Ovary (tissue), 3 donors: ENCODE measurements around the gene B2M.

Source experiments
- EP300 ChIP-seq: sonication (generic); formaldehyde crosslinking; IDR thresholded peaks from one replicate; pipeline ENCODE4 v1.6.1; 2017; ENCODE audit warnings: antibody characterized with exemption
- POLR2A ChIP-seq: fragments of 450-650 bp; IDR thresholded peaks from one replicate; pipeline ENCODE4 v1.6.1; 2017; ENCODE audit warnings: antibody characterized with exemption, mild to moderate bottlenecking, moderate library complexity
- TF ChIP-seq, protein P1 (sequence below), 3 donors: fragments of 450-650 bp in 2 of 3; fragments of 200-600 bp in 1 of 3; IDR thresholded peaks; one replicate each; pipeline versions ENCODE4 v1.5.1 to v1.8.0; 2016 to 2022; ENCODE audit warnings: antibody characterized with exemption in 3 of 3, mild to moderate bottlenecking in 1 of 3
- donor health status: DM: no; HTN: no; CAD: no.

GRCh38 chr15:44662478-44663409 is 48.6 kb upstream of the B2M start:
- TF ChIP-seq EP300 = no peak
- TF ChIP-seq, protein P1, sequence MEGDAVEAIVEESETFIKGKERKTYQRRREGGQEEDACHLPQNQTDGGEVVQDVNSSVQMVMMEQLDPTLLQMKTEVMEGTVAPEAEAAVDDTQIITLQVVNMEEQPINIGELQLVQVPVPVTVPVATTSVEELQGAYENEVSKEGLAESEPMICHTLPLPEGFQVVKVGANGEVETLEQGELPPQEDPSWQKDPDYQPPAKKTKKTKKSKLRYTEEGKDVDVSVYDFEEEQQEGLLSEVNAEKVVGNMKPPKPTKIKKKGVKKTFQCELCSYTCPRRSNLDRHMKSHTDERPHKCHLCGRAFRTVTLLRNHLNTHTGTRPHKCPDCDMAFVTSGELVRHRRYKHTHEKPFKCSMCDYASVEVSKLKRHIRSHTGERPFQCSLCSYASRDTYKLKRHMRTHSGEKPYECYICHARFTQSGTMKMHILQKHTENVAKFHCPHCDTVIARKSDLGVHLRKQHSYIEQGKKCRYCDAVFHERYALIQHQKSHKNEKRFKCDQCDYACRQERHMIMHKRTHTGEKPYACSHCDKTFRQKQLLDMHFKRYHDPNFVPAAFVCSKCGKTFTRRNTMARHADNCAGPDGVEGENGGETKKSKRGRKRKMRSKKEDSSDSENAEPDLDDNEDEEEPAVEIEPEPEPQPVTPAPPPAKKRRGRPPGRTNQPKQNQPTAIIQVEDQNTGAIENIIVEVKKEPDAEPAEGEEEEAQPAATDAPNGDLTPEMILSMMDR (IDR thresholded peaks at IDR 0.05) = no peak
- TF ChIP-seq POLR2A = no peak
